ENCODE measurements around the gene ELOB. TPM values are rescaled to one million over a fixed set of nuclear protein-coding genes. Genes with fewer than 3 reads are reported as not detected.

Gene ELOB
- total RNA-seq: 228 TPM

GRCh38 chr16:2777231-2777902 lies at the start of gene ELOB:
Gene ELOB, minus strand, starts transcription at chr16:2777280. Its CDS starts 41 bp downstream, at chr16:2777239.
- DNase-seq (ENCODE audit: low spot score) (peak; percentile 92), ATAC-seq (peak; percentile 91)
- intact Hi-C loops (cut with DNase I): no loop called here

- intact Hi-C loops (cut with DNase I): no loop called here
- ATAC-seq (no peak), DNase-seq (ENCODE audit: low spot score) (peak; percentile 48)
Observed at GRCh38 chr16:2825906-2826305, 48.8 kb upstream of the ELOB start.

GRCh38 chr16:2825049-2825742 lies 48.1 kb upstream of the ELOB start:
- DNase-seq (ENCODE audit: low spot score) (peak; percentile 46), ATAC-seq (no peak)
- intact Hi-C loops (cut with DNase I): no loop called here

- intact Hi-C loops (cut with DNase I): no loop called here
- DNase-seq (ENCODE audit: low spot score) (peak; percentile 36), ATAC-seq (no peak)
Observed at GRCh38 chr16:2824626-2825025, 47.5 kb upstream of the ELOB start.

- DNase-seq (ENCODE audit: low spot score) (no peak), ATAC-seq (no peak)
- intact Hi-C loops (cut with DNase I): no loop called here
Observed at GRCh38 chr16:2822496-2822895, 45.4 kb upstream of the ELOB start.

GRCh38 chr16:2822158-2822495 lies 45.0 kb upstream of the ELOB start:
- DNase-seq (ENCODE audit: low spot score) (peak; percentile 21), ATAC-seq (no peak)
- intact Hi-C loops (cut with DNase I): no loop called here

GRCh38 chr16:2821487-2822157 lies 44.5 kb upstream of the ELOB start:
- peak; percentile 40 for DNase-seq (ENCODE audit: low spot score)

GRCh38 chr16:2820836-2821486 lies 43.9 kb upstream of the ELOB start:
- ATAC-seq (no peak), DNase-seq (ENCODE audit: low spot score) (peak; percentile 50)
- intact Hi-C loops (cut with DNase I): no loop called here

More at GRCh38 chr16:2821487-2822157, 44.5 kb upstream of the ELOB start:
- intact Hi-C loops (cut with DNase I): no loop called here
- no peak for ATAC-seq

- intact Hi-C loops (cut with DNase I): no loop called here
- ATAC-seq: no peak
- DNase-seq (ENCODE audit: low spot score): peak; percentile 37
Observed at GRCh38 chr16:2819939-2820835, 43.1 kb upstream of the ELOB start.

GRCh38 chr16:2819179-2819938 lies 42.3 kb upstream of the ELOB start:
- ATAC-seq (no peak), DNase-seq (ENCODE audit: low spot score) (peak; percentile 44)
- intact Hi-C loops (cut with DNase I): no loop called here

GRCh38 chr16:2818272-2818876 lies 41.3 kb upstream of the ELOB start:
- intact Hi-C loops (cut with DNase I): no loop called here
- peak; percentile 45 for DNase-seq (ENCODE audit: low spot score)
- ATAC-seq: no peak

- ATAC-seq: no peak
- intact Hi-C loops (cut with DNase I): no loop called here
- DNase-seq (ENCODE audit: low spot score): peak; percentile 55
Observed at GRCh38 chr16:2817340-2818271, 40.5 kb upstream of the ELOB start.

GRCh38 chr16:2816751-2817339 lies 39.8 kb upstream of the ELOB start, which contains the start of gene PRSS21:
Gene PRSS21, plus strand, starts transcription at chr16:2817237. Its CDS starts 32 bp downstream, at chr16:2817269.
- peak; percentile 57 for DNase-seq (ENCODE audit: low spot score)
- intact Hi-C loops (cut with DNase I): no loop called here
- ATAC-seq: no peak

GRCh38 chr16:2815299-2815771 lies 38.3 kb upstream of the ELOB start:
- ATAC-seq (no peak), DNase-seq (ENCODE audit: low spot score) (peak; percentile 48)
- intact Hi-C loops (cut with DNase I): no loop called here

- intact Hi-C loops (cut with DNase I): no loop called here
Observed at GRCh38 chr16:2814551-2815298, 37.6 kb upstream of the ELOB start.

More at GRCh38 chr16:2814551-2815298, 37.6 kb upstream of the ELOB start:
- ATAC-seq (no peak), DNase-seq (ENCODE audit: low spot score) (peak; percentile 38)
